ENCODE results near the gene SSC5D.

Gene SSC5D

DNA sequence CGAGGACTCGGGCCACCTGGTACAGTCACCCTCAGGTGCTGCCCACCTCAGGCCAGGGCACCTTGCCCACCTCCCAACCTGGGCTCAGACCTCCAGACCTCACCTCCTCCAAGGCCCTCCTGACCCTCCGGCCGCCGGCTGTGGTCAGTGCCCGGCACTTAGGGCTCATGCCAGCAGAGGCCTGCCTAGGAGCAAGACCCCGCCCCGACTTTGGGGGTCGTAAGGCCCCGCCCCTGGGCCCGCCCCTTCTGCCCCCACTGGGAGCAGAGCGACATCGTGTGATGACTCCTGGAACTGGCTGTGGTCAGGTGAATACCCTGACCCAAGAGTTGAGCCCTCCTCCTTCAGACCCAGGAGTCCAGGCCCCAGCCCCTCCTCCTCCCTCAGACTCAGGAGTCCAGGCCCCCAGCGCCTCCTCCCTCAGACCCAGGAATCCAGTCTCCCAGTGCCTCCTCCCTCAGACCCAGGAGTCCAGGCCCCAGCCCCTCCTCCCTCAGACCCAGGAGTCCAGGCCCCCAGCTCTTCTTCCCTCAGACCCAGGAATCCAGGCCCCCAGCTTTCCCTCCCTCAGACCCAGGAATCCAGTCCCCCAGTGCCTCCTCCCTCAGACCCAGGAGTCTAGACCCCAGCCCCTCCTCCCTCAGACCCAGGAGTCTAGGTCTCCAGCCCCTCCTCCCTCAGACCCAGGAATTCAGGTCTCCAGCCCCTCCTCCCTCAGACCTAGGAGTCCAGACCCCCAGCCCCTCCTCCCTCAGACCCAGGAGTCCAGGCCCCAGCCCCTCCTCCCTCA is 48.9 kb downstream of the SSC5D start, which contains the start of gene SBK2:
Gene SBK2, minus strand, starts transcription at position 183 of the 790 bp plus-strand sequence. CDS start 839 bp downstream, outside the sequence.
- H2AFZ ChIP-seq (ENCODE audit: low read length): no peak within 1 kb of the TSS

DNA sequence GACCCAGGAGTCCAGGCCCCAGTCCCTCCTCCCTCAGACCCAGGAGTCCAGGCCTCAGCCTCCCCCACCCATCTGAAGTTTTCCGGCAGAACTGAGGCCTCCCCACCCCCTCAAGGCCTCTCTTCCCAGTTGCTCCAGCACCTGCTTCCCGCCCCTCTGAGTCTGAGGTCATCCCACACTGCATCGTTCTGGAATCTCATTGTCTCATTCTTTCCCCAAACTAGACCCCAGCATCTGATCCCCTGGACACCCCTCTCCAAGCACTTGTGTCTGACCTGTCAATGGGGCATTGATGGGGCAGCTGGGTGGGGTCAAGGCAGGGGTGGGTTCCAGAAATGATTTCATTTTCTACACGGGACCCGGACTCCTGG is 49.5 kb downstream of the SSC5D start:
- no peaks in the 10 kb centered on the region for H3K9me3 ChIP-seq (ENCODE audit: insufficient read depth, low read depth, low read length)
- no peaks in the 10 kb centered on the region for H3K27me3 ChIP-seq (ENCODE audit: insufficient read depth, low read length, poor library complexity, severe bottlenecking)
- no peaks in the 10 kb centered on the region for H3K36me3 ChIP-seq (ENCODE audit: insufficient read depth, low read length)
- no peak overlapping the region for H3K4me2 ChIP-seq (ENCODE audit: low read depth, low read length, poor library complexity, severe bottlenecking)
- H3K9ac ChIP-seq (ENCODE audit: low read depth, low read length, poor library complexity, severe bottlenecking): no peak overlapping the region
- no peaks in the 10 kb centered on the region for H3K79me2 ChIP-seq (ENCODE audit: insufficient read depth, low read length)
- H3K4me3 ChIP-seq (ENCODE audit: low read length, poor library complexity, severe bottlenecking): no peak overlapping the region
- H2AFZ ChIP-seq (ENCODE audit: low read length): no peak overlapping the region
- TF ChIP-seq EZH2phosphoT487 (IDR thresholded peaks at IDR 0.05; ENCODE audit: borderline replicate concordance): no peak
- TF ChIP-seq, protein P1, sequence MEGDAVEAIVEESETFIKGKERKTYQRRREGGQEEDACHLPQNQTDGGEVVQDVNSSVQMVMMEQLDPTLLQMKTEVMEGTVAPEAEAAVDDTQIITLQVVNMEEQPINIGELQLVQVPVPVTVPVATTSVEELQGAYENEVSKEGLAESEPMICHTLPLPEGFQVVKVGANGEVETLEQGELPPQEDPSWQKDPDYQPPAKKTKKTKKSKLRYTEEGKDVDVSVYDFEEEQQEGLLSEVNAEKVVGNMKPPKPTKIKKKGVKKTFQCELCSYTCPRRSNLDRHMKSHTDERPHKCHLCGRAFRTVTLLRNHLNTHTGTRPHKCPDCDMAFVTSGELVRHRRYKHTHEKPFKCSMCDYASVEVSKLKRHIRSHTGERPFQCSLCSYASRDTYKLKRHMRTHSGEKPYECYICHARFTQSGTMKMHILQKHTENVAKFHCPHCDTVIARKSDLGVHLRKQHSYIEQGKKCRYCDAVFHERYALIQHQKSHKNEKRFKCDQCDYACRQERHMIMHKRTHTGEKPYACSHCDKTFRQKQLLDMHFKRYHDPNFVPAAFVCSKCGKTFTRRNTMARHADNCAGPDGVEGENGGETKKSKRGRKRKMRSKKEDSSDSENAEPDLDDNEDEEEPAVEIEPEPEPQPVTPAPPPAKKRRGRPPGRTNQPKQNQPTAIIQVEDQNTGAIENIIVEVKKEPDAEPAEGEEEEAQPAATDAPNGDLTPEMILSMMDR (conservative IDR thresholded peaks at IDR 0.05; ENCODE audit: low read length): no peak
- no peaks in the 10 kb centered on the region for H4K20me1 ChIP-seq (ENCODE audit: insufficient read depth, low read length, poor library complexity, severe bottlenecking)
- no peaks in the 10 kb centered on the region for H3K9me2 ChIP-seq (replicated peaks; ENCODE audit: low read depth, low read length)
- H3K4me1 ChIP-seq (ENCODE audit: insufficient read depth, low read length, poor library complexity, severe bottlenecking): no peaks in the 10 kb centered on the region
- no peaks in the 10 kb centered on the region for H3F3A ChIP-seq (ENCODE audit: low read depth)

More for the DNA sequence above, 48.9 kb downstream of the SSC5D start, which contains the start of gene SBK2:
- Histone ChIP-seq H3K27me3 (ENCODE audit: insufficient read depth, low read length, poor library complexity, severe bottlenecking) (no peaks in the 10 kb centered on the region), H3K9ac (ENCODE audit: low read depth, low read length, poor library complexity, severe bottlenecking) (no peak within 1 kb of the TSS), H3K4me1 (ENCODE audit: insufficient read depth, low read length, poor library complexity, severe bottlenecking) (no peaks in the 10 kb centered on the region), H3F3A (ENCODE audit: low read depth) (no peaks in the 10 kb centered on the region), H3K9me3 (ENCODE audit: insufficient read depth, low read depth, low read length) (no peaks in the 10 kb centered on the region), H3K4me2 (ENCODE audit: low read depth, low read length, poor library complexity, severe bottlenecking) (no peak within 1 kb of the TSS), H3K9me2 (replicated peaks; ENCODE audit: low read depth, low read length) (no peaks in the 10 kb centered on the region), H3K36me3 (ENCODE audit: insufficient read depth, low read length) (no peaks in the 10 kb centered on the region), H4K20me1 (ENCODE audit: insufficient read depth, low read length, poor library complexity, severe bottlenecking) (no peaks in the 10 kb centered on the region), H3K4me3 (ENCODE audit: low read length, poor library complexity, severe bottlenecking) (no peak within 1 kb of the TSS), H3K79me2 (ENCODE audit: insufficient read depth, low read length) (no peaks in the 10 kb centered on the region)
- TF ChIP-seq EZH2phosphoT487 (IDR thresholded peaks at IDR 0.05; ENCODE audit: borderline replicate concordance): no peak
- TF ChIP-seq, protein P1 (conservative IDR thresholded peaks at IDR 0.05; ENCODE audit: low read length): no peak

DNA sequence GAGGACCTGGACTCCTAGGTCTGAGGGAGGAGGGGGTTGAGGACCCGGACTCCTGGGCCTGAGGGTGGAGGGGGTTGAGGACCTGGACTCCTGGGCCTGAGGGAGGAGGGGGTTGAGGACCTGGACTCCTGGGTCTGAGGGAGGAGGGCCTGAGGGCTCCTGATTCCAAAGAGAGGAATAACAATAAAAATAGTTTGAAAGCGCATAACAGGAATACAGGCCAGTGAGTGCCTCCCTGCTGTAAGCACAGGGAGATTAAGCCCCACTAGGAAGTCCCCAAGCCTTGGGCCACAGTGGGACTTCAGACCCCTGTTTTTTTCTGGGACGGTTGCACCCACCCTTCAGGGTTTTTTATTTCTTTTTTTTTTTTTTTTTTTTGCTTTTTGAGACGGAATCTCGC is 49.9 kb downstream of the SSC5D start:
- H3K4me1 ChIP-seq (ENCODE audit: insufficient read depth, low read length, poor library complexity, severe bottlenecking): no peaks in the 10 kb centered on the region
- no peak overlapping the region for H3K4me3 ChIP-seq (ENCODE audit: low read length, poor library complexity, severe bottlenecking)
- no peaks in the 10 kb centered on the region for H3K9me2 ChIP-seq (replicated peaks; ENCODE audit: low read depth, low read length)
- H3F3A ChIP-seq (ENCODE audit: low read depth): no peaks in the 10 kb centered on the region
- no peak overlapping the region for H3K4me2 ChIP-seq (ENCODE audit: low read depth, low read length, poor library complexity, severe bottlenecking)
- no peak for TF ChIP-seq EZH2phosphoT487 (IDR thresholded peaks at IDR 0.05; ENCODE audit: borderline replicate concordance)
- TF ChIP-seq, protein P1 (conservative IDR thresholded peaks at IDR 0.05; ENCODE audit: low read length): no peak
- H3K79me2 ChIP-seq (ENCODE audit: insufficient read depth, low read length): no peaks in the 10 kb centered on the region
- H2AFZ ChIP-seq (ENCODE audit: low read length): no peak overlapping the region
- no peaks in the 10 kb centered on the region for H3K36me3 ChIP-seq (ENCODE audit: insufficient read depth, low read length)
- no peaks in the 10 kb centered on the region for H3K9me3 ChIP-seq (ENCODE audit: insufficient read depth, low read depth, low read length)
- no peaks in the 10 kb centered on the region for H3K27me3 ChIP-seq (ENCODE audit: insufficient read depth, low read length, poor library complexity, severe bottlenecking)
- no peak overlapping the region for H3K9ac ChIP-seq (ENCODE audit: low read depth, low read length, poor library complexity, severe bottlenecking)
- H4K20me1 ChIP-seq (ENCODE audit: insufficient read depth, low read length, poor library complexity, severe bottlenecking): no peaks in the 10 kb centered on the region

Data from Loucy (cell line).